HG02885 (cell line): ENCODE results near the gene KLHL36.
"Not testable (repeated sequence)": the region's sequence is repeated elsewhere in the genome, so short reads cannot be mapped to it uniquely, and the experiment has no call there.

Source experiments
- ATAC-seq: cut with Tn5 transposase; IDR thresholded peaks from one replicate; pipeline ENCODE4 v1.9.1; 2021; ENCODE audit warnings: mild to moderate bottlenecking; ENCODE audit not compliant: unreplicated experiment, poor library complexity

KLHL36 gene

GRCh38 chr16:84689111-84689510 lies 40.8 kb downstream of the KLHL36 start:
- no peak for ATAC-seq

GRCh38 chr16:84690088-84690819 lies 41.9 kb downstream of the KLHL36 start:
- ATAC-seq = no peak

DNA sequence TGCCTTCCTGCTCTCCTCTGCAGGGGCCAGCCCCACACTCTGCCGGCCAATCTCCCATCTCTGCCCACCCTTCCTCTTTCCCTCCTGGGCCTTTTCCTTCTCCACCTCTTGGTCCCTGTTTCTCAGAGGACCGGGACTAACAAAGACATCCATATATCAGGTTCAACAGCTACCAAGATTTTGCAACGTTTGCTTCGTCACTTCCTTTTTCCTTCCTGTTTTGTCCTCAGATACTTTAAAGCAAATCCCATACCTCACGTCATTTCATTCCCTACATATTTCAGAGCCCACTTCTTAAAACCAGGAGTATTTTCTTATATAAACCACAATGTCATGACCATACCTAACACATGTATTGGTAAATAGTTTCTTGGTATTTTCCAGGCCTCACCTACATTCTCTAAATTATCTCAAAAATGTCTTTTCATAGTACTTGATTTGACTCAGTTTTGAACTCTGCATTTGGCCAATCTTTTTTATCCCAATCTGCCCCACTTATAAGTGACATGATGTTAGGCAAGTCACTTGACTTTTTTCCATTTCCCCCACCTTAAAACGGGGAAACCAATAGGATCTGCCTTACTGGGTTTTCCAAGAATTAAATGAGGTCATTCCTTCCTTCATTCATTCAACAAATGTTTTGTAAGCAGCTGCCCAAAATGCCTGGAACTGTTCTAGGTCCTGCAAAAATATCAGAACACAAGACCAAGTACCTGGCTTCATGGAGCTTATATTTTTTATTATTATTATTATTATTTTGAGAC lies 44.3 kb downstream of the KLHL36 start:
- ATAC-seq = no peak

DNA sequence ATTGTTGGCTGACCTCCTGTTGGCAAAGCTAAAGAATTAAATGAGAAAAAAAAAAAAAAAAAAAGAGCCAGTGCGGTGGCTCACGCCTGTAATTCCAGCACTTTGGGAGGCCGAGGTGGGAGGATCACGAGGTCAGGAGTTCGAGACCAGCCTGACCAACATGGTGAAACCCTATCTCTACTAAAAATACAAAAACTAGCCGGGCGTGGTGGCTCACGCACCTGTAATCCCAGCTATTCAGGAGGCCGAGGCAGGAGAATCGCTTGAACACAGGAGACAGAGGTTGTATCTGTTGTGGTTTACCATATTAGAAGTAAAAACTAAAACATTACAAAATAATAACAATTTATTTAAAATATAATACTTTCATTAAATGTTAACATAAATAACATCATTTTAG lies 45.6 kb downstream of the KLHL36 start:
- not testable (repeated sequence) for ATAC-seq

- no peak for ATAC-seq
These were observed 46.7 kb downstream of the KLHL36 start for GRCh38 chr16:84694980-84695379.

- ATAC-seq = no peak
These were observed 50.9 kb downstream of the KLHL36 start for GRCh38 chr16:84699147-84699711.

DNA sequence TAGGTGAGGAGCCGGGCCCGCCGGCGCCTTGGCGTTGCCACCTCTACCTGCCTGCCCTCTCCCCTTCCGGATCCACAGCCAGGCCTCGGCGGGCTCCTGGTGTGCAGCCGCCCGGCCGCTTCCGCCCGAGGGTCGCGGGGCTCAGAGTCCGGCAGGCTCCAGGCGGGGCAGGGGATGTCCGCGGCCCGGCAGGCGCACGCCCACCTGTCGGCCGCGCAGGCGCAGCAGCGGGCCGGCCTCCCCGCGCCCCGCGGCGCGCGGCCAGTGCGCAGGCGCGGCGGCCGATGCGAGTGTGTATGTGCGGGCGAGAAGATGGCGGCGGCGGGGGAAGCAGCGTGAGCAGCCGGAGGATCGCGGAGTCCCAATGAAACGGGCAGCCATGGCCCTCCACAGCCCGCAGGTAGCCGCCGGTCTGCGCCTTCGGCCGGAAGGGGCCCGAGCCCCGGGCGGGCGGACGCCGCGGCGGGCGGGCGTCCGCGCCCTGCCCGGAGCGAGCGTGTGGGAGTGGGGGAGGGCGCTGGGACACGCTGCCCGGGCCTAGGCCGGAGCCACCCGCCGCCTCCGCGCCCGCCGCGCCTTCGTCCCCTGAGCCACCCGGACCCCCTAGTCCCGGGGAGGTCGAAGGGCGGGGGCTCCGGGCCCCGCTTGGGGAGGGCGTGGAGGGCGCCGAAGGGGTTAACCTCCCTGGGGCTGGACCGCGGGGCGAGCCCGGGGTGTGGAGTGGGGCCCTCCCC lies 51.6 kb downstream of the KLHL36 start, which contains the start of gene USP10:
Gene USP10 (plus strand): TSS at position 289 of the 734 bp plus-strand sequence. CDS start 91 bp downstream, at position 380.
- peak; percentile 80 for ATAC-seq

DNA sequence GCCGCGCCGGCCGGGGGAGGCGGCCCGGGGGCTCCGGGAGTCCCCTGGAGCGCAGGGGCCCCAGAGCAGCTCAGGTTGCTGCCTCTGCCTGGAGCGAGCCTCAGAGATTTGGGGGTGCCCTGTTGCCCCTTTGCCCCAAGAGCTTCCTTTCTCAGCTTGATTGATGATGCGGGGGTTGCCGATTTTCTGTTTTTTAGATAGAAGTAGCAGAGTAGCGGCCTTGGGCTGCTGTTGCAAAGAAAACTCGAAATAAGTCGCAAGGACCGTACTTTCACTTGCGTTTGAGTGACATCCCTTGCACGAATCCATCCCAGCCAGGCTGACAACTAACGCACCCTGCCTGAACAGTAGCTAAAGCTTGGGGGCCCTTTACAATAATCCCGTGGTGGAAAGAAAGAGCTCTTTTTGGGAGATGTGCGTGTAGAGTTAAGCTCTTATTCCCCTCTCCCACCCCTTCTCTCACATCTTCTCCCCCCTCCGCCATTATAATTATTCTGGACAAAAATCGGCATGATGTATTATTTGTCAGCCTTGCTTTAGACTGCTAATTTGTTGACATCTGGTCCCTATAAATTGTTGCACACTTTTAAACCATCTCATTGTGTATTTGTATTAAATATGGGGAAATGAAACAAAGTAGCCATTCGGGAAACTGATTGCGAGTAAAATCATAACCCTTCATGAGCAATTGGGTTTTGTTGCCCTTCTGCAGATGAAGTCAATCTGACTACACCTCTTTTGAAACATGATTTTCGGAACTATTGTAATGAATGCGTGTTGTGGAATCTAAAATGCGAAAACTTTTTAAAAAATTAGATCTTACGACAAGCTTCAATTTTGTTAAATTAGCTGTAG lies 52.4 kb downstream of the KLHL36 start:
- ATAC-seq = peak; percentile 29

- no peak for ATAC-seq
These were observed 55.4 kb downstream of the KLHL36 start for GRCh38 chr16:84703681-84704080.

DNA sequence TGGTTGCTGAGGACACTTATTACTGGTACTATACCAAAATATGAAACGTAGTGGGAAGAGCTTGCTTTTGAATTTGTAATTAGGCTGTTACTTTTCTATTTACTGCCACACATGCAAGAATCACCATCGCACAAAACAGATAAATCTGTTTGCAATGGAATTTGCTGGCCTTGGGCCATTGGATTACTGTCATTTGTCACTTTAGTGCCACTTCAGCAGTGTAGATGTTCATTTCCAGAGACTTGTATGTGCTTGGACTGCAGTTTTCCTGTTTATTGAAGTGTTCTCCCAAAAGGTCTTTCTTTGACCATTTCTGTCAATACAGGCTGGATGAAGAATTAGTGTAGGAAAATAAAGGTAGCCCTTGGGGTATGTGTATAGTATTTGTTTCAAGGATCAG lies 55.9 kb downstream of the KLHL36 start:
- no peak for ATAC-seq

DNA sequence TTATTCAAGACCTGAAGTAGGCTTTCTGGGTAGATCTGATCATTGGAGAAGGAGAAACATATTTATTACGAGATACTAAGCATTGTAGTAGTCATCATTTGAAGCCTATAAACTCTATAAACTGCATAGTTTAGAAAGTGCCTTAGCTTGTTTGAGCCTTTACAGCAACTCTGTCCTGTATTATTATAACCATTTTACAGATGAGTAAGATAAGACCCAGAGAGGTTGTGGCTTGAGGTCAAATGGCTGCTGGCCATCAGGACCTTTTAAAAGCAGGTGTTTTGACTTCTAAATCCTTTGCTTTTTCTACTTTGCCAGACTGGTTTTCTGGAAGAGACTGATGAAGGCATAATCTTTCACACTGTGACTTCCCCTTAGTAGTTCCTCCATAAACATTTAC lies 58.5 kb downstream of the KLHL36 start:
- no peak for ATAC-seq

DNA sequence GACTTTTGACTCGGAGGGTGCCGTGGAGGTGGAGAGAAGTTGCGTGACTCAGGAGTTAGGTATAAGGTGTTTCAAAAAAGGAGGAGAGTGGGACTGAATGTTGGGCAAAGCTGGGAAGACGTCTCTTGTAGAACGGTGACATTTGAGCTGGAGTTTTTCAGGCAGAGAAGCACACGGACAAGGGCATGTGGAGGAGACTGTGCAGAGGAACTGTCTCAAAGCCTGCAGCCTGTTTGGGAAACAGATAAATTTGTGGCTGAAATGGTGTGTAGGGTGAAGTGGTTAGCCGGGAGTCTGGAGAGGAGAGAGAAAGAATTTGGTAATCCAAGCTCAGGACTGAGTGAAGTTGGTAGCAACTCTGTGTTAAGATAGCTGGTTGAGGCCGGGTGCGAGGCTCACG lies 61.3 kb downstream of the KLHL36 start:
- ATAC-seq = no peak

GRCh38 chr16:84710686-84711085 lies 62.4 kb downstream of the KLHL36 start:
- ATAC-seq = no peak
